ENCODE results near the gene TOM1L2.

DNA sequence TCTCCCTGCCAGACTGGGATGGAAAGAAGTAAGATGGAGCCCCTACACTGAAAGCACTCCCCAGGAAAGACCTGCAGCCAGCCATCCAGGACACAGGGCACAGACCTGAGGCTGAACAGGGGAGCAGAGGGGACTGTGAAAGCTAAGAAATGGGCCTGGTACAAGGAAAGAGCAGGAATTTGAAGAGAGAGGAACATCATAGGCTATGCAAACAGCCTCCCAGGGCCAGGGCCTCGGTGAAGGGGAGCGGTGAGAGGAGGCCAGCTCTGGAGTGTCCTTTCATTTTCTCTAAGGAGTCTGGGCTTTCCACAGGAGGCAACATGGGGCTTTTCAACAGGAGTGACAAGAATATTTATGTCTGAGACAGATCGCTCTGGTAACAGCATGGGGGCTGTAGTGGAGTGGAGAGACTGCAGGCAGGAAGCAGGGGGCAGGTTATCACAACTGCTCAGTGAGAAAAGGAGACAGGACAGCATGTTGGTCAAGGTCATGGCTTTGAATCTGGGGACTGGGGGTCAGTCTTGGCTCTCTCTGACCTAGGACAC, 50.1 kb downstream of the TOM1L2 start:
- no peak for TF ChIP-seq CTCF (IDR thresholded peaks at IDR 0.05)
- TF ChIP-seq POLR2A (IDR thresholded peaks at IDR 0.05) = no peak

Measured in adrenal gland (tissue), 5 donors.